Activated naive CD4-positive, alpha-beta T cell treated with anti-CD3 and anti-CD28 coated beads, Interleukin-2, amount 10 ng/mL, durations not matched to agents 5 hours and 36 hours (primary cell): ENCODE measurements around the gene CRYGC. TPM values are rescaled to one million over a fixed set of nuclear protein-coding genes. Genes with fewer than 3 reads are reported as not detected.

ENCODE experiments used
- total RNA-seq, 2 experiments: library from RNA; stranded (reverse); gene quantifications; one replicate each; pipeline ENCODE4 v1.2.3, GENCODE V29; 2021

The CRYGC gene, protein sequence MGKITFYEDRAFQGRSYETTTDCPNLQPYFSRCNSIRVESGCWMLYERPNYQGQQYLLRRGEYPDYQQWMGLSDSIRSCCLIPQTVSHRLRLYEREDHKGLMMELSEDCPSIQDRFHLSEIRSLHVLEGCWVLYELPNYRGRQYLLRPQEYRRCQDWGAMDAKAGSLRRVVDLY
- total RNA-seq = not detected

DNA sequence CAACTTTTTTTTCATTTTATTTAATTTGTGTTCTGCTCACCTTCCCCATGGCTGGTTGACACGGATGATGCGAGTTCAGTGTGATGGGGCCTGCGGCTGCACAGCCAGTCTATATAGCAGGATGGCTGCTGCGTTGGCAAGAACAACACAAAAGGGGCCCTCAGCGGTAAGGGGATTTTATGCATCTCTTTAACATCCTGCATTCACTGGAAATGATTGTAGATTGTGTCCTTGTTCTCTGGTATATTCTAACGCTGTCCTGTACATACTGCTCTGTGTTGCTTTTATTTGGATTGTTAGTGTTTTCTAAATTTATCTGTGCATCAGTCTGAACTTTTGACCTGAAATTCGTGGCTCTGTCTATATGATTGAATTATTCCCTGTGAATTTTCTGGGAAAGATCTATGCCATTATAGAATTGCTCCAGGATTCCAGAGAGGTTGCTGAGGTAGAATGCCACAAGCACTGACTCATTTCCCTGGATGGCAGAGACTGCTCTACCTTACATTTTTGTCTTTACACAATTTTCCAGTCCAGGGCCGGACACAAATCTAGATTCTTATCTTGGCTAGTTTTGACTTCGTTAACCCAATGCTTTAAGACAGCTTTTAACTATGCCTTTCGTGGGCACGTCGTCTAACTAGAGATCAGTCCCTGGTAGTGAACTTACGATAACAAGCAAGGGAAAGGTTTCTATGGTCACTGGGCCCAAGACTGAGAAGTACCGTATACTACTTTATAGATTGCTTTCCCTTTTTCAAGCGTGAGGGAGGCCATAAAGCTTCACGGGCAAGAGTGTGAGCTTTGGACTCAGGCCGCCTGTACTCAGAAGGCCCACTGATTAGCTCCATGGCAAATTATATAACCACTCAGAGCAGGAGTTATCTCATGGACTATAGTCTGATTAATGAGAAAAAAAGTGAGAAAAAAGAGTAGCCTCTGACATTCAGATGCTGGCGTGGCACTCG lies at the start of gene CRYGC:
CRYGC (minus strand) TSS at position 85 of the 968 bp plus-strand sequence; CDS start at position 49, 36 bp downstream.

DNA sequence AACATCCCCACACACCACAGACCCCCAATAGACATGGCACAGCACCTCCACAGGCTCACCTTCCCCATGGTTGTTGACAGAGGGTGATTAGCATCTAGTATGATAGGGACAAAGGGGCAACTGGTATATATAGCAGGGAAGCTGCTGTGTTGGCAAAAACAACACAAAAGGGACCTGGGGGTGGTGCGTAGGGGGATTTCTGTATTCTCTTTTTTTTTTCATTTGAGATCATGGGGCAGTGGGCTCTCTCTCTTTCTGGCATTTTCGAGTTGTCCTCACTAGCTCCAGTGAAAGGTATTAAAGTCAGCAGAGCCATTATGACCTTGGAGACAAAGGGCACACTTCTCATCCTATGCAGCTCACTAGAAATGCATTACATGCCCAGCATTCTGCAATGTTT lies 33.9 kb upstream of the CRYGC start, which contains the start of gene CRYGA:
CRYGA (minus strand) TSS at position 101 of the 400 bp plus-strand sequence; CDS start at position 68, 33 bp downstream.

DNA sequence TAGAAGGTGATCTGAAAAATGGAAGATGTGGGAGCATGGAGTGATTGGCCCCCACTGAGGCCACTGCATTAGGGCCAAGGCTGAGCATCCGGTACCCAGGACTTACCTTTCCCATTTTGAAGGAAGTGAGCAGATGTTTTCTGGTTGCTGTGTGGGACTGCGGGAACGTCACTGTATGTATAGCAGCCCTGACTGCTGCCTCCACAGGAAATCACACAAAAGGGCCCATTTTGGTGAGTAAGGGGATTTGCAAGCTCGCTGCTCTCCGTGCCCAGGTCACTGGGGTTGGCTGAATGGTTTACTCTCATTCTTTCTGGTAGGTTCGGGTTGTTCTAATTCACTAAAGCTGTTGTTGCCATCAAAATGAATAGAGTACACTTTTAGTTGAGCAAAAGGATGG lies 16.4 kb upstream of the CRYGC start, which contains the start of gene CRYGB:
CRYGB (minus strand) TSS at position 153 of the 400 bp plus-strand sequence; CDS start at position 115, 38 bp downstream.

DNA sequence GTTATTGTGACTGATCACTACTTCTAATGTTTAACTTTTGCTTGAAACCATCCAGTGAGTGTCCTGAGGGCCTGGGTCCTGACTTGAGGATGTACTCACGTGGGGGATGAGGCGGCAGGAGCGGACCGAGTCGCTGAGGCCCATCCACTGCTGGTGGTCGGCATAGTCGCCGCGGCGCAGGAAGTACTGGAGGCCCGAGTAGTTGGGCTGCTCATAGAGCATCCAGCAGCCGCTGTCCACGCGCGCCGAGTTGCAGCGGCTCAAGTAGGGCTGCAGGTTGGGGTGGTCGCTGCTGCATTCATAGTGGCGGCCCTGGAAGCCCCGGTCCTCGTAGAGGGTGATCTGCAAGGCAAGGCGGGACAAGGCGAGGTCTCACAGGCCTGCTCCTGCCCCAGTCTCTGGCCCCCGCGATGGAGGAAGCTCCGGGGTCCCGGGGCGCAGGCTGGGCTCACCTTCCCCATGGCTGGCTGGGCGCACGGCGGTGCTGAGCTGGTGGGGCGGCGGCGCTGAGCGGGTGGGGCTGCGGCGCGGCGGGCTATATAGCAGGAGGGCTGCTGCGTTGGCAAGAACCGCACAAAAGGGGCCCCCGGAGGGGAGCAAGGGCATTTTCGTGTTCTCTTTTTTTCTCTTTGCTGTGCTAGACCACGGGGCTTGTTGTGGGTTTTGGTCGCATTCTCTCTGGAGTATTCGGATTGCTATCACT lies 5.5 kb downstream of the CRYGC start, which contains the start of gene CRYGD:
CRYGD (minus strand) TSS at position 512 of the 703 bp plus-strand sequence; CDS start at position 461, 51 bp downstream.

Other genes starting within 250 kb of the CRYGC start
- gene PLEKHM3, start 104.3 kb downstream of the CRYGC start, total RNA-seq = 1 to 10 TPM; 6.2 to 6.8 TPM
- not detected for gene CRYGD, start 5.3 kb downstream of the CRYGC start, total RNA-seq
- not detected for gene CRYGB, start 16.3 kb upstream of the CRYGC start, total RNA-seq
- not detected for gene CRYGA, start 33.8 kb upstream of the CRYGC start, total RNA-seq
- not detected for gene C2orf80, start 60.2 kb upstream of the CRYGC start, total RNA-seq
- 10 to 100 TPM; 29.0 to 31.4 TPM for gene IDH1, start 125.2 kb upstream of the CRYGC start, total RNA-seq
- 10 to 100 TPM; 33.1 to 33.9 TPM for gene PIKFYVE, start 136.4 kb upstream of the CRYGC start, total RNA-seq